GM18520 (cell line): ENCODE data around the gene KCNK2.
"Not testable (repeated sequence)": the region's sequence is repeated elsewhere in the genome, so short reads cannot be mapped to it uniquely, and the experiment has no call there.

Experiments
- ATAC-seq: cut with Tn5 transposase; IDR thresholded peaks from one replicate; pipeline ENCODE4 v1.9.1; 2021; ENCODE audit not compliant: unreplicated experiment

Gene KCNK2

GRCh38 chr1:215151841-215152549 is 69.5 kb downstream of the KCNK2 start:
- no peak for ATAC-seq

DNA sequence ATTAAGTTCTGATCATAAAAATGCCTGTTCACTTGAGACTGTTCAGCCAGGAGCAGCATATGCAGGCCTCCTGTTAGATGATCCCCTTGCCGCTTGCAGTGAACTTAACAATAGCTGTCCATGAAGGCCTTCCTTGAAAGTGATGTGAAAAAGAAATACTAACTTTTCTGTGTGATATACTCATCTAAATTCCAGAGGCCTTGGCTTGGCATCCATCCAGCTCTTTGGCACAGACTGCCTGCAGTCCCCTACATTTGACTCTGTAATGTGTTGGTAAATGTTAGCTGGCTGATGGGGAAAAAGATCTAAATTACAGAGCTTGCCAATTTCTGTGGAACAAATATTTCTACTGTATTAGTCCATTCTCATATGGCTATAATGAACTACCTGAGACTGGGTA is 73.7 kb downstream of the KCNK2 start:
- ATAC-seq: no peak

- ATAC-seq: no peak
Observed at GRCh38 chr1:215160351-215160750, 77.8 kb downstream of the KCNK2 start.

DNA sequence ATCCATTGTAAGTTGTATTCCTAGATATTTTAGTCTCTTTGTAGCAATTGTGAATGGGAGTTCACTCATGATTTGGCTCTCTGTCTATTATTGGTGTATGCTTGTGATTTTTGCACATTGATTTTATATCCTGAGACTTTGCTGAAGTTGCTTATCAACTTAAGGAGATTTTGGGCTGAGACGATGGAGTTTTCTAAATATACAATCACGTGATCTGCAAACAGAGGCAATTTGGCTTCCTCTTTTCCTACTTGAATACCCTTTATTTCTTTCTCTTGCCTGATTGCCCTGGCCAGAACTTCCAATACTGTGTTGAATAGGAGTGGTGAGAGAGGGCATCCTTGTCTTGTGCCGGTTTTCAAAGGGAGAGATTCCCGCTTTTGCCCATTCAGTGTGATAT is 80.6 kb downstream of the KCNK2 start:
- not testable (repeated sequence) for ATAC-seq

GRCh38 chr1:215166886-215167285 is 84.3 kb downstream of the KCNK2 start:
- no peak for ATAC-seq

DNA sequence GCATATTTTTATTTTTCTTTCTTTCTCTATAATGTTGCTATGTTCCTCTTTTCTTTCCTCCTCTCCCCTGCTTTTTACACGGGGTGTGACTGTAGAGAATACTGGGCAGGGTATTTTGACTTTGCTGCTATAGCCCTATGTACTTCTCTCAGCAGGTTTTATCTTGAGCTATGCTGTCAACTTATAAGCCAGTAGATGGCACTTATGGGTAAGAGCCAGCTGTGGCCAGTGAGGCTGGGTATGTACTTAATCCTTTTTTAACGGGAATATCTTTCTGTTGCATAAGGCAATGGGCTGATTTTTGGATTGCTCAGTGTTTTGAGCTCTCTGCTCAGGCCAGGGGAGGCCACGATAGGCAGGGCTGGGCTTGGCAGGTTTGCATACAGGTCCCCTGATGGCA is 99.0 kb downstream of the KCNK2 start:
- no peak for ATAC-seq

DNA sequence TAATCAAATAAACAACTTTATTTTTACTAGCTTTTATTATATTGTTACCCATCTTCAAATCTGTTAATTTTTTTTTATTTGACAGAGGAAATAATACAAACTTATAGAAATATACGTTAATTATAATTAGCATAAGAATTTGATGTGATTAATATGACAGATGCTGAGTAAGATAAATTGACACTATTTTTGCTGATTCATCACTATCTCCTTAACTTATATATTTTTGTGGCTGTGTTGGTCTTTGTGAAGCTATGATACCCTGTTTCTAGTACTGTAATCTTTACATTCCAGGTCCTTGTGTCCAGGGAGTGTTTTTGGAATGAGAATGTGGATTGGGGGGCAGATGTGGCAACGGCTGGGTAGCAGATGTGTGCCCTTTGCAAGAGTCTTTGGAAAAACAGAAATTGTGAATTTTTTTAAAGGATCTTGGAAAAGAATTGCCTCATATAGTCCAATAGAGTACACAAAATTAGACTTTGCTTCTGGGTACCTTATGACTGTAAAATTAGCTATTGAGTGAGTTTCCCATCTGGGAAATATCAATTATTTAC is 102.6 kb downstream of the KCNK2 start:
- no peak for ATAC-seq

DNA sequence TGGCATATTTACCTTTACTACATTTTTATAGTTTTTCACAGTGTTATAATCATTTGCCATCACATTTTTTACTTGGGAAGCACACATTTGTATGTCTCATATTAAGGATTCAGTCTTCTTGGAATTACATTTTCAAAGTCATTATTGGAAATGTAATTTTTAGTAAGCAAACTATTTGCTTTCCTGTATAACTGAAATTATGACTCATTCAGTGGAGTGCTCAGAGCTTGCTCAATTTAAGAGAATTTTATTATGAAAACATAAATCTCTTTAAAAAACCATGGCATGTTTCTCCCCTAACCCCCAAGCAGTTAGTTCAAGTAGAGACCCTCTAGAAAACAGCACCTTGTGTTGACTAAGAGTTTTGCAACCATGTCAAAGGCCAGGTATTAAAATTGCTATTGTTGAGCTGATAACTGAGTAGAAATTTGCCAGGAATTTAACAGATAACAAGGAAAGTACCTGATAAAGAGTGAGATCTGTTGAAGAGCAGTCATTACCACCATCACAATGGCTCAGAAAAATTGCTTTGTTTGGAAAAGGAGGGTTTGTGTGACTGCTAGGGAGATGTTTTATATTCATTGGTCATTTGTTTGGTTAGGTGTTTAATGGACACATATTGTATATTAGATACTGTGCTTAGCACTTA is 105.9 kb downstream of the KCNK2 start:
- ATAC-seq: no peak

DNA sequence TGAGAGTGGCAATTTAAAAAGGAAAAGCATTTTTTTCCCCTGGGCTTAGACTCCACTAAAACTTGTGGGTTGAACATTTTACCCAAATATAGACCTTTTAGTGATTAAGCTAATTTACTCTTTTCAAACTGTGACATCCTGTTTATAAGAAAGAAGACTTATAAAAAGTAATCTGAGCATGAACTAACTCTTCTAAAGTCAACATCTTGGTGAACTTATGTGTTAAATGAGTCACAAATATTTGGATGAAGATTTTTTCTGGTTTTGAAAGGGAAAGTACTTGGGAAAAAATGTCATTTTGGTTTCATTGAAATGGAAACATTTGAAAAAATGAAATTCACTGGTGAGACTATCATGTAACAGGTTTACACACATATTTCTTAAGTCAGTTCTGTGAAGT is 109.8 kb downstream of the KCNK2 start:
- no peak for ATAC-seq

DNA sequence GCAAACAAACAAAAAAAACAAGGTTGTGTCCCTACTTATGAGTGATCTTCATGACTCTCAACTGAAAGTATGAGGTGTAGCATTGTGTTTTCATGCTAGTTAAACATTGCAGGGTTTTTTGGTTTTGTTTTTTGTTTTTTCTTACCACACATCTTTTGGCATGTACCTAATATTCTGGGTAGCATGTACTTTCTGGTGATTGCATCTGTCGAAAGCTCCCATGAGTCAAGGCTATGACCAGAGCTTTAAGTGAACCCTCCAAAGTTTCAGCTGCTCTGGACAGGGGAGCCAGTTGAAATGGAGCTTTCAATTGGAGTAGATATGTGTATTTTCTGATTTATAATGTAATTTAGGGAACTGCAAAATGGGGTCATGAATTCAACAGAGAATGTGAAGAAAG is 115.5 kb downstream of the KCNK2 start:
- no peak for ATAC-seq

DNA sequence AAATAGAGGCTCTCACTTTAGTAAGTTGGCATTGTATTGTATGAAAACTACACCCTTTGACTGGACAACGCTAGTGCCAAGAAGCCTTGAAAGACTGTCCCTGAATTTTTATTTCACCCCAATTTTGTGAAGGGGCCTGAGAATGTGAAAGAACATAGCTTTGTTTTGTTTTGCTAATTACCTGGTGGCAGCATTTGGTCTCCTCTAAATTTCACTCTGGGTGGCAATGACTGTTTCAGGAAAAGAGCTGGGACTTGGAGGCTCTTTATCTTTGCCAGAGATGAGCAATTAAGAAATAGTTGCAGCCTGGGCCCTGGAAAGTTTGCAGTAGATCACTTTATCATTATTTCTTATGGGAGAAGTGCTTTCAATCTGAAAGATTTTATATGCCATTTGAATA is 117.6 kb downstream of the KCNK2 start:
- no peak for ATAC-seq

- no peak for ATAC-seq
Observed at GRCh38 chr1:215201283-215201682, 118.7 kb downstream of the KCNK2 start.

- ATAC-seq: no peak
Observed at GRCh38 chr1:215202868-215203267, 120.3 kb downstream of the KCNK2 start.

DNA sequence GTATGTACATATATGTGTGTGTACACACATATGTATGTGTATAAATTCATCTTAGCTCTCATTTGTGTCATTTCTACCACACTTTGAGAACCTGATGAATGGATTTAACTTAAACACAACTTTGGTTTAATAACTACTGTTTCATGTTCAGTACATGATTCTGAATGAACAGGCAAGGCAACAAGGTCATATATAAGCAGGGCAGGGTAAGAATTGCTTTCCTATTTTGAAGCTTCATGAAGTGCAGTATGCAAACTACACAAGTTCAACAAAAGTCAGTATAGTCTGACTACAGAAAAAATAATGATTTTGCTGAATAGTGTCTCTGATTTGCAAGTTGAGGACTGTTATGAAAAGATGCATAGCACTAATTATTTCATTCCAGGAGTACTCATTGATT is 127.6 kb downstream of the KCNK2 start:
- ATAC-seq: no peak

- no peak for ATAC-seq
Observed at GRCh38 chr1:215215846-215216245, 133.3 kb downstream of the KCNK2 start.

GRCh38 chr1:215219372-215219771 is 136.8 kb downstream of the KCNK2 start:
- ATAC-seq: no peak

DNA sequence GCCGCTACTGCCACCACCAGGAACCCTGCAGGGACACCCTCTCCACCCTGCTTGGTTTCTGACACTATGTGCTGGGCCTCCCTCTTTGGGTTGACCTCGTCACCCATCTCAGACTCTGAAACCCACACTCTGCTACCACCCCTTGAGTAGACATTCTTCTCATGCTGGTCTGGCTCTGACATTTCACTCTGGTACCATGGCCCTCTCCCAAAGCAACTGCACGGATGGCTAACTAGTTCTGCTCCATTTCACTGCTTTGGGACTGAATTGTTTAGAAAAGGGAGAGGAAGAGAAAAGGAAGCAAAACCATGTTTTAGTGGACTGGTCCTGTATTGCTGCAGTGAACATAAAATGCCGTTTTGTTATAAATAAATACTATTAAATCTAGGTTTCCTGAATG is 137.8 kb downstream of the KCNK2 start:
- ATAC-seq: no peak

- ATAC-seq: no peak
Observed at GRCh38 chr1:215226757-215227156, 144.2 kb downstream of the KCNK2 start.

- no peak for ATAC-seq
Observed at GRCh38 chr1:215228193-215228592, 145.7 kb downstream of the KCNK2 start.

DNA sequence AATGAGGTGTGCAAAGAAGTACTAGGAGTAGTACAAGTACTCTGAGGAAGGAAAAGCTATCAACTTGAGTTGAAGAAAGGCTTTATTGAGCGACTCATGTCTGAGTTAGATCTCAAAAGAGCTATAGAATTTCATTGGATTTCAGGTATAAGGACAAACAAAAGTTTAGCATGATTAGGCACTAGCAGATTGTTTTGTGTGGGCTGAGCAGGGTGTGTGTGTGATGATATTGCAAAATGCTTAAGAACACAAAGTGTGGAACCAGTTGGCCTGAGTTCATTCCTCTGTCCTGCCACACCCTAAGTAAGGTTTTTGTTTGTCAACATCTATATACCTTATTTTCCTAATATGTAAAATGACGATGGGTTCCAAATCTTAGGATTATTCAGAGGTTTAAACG is 158.9 kb downstream of the KCNK2 start:
- no peak for ATAC-seq

DNA sequence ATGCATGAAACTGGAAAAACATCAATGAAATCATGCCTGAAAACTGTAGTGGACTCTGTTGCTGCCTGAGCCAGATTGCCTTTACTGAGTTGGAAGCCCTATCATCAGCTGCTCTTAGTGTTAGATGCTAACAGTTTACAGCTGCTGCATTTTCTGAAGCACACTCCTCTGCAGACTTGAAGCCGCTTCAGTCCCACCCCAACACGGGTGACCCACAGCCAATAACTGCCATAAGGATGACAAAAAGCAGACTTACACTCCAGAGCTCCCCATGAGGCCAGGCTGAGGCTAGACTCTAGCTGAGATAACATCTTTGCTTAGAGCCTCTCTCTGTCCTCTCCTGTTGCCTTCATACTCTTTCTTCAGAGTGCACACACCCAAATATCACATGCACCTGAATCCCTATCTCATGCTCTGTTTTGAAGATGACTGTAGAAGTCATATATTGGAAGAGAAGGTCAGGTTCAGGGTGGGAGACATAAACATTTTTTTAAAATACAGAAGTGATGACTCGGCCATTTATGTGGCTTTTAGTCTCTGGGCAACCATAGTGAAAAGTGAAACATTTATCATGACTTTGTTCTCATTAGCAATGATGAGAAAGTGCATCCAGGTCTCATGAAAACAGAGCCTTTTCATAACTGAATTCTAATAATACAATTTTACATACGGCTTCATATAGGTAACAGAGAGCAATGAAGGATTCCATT is 161.0 kb downstream of the KCNK2 start:
- no peak for ATAC-seq

DNA sequence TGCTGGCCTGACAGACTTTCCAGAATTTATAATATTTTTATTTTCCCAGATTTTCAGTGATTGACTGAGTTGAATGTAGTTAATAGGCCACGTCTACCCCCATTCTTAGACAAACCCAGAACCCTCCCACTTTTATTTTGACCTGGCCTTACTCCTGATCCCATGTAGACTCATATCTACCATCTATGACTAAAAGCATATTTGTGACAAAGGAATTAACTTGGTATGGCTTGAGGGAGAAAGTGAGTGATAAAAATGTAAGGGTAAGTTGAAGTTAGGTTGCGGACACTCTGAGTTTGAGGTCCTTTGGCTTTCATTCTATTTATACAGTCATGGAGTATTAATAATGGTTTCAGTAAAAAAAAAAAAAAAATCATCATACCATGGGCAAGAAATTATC is 168.4 kb downstream of the KCNK2 start:
- ATAC-seq: no peak
